ENCODE measurements around the gene GPR4. TPM values are rescaled to one million over a fixed set of nuclear protein-coding genes. Genes with fewer than 3 reads are reported as not detected.

Gene GPR4
- total RNA-seq, 1 experiment from 2014 or later = 3.1 TPM

- peaks cover 30% of the 10 kb centered on the region for H3K4me1 ChIP-seq (ENCODE audit: insufficient read depth, low read length)
- BruUV-seq (replicated peaks) = no TSS peak
- H4K20me1 ChIP-seq (ENCODE audit: low read length) = no peaks in the 10 kb centered on the region
- H3K9me2 ChIP-seq (replicated peaks; ENCODE audit: low read length) = no peaks in the 10 kb centered on the region
- ATAC-seq (peak; percentile 40; the same call in 1 of the 2 replicates), DNase-seq (peak; percentile 56)
- TF ChIP-seq EZH2phosphoT487 (IDR thresholded peaks at IDR 0.05; ENCODE audit: borderline replicate concordance, low read length) (no peak), EZH2 (IDR thresholded peaks at IDR 0.05; ENCODE audit: low read length, unreplicated experiment) (no peak)
- TF ChIP-seq, protein P1, sequence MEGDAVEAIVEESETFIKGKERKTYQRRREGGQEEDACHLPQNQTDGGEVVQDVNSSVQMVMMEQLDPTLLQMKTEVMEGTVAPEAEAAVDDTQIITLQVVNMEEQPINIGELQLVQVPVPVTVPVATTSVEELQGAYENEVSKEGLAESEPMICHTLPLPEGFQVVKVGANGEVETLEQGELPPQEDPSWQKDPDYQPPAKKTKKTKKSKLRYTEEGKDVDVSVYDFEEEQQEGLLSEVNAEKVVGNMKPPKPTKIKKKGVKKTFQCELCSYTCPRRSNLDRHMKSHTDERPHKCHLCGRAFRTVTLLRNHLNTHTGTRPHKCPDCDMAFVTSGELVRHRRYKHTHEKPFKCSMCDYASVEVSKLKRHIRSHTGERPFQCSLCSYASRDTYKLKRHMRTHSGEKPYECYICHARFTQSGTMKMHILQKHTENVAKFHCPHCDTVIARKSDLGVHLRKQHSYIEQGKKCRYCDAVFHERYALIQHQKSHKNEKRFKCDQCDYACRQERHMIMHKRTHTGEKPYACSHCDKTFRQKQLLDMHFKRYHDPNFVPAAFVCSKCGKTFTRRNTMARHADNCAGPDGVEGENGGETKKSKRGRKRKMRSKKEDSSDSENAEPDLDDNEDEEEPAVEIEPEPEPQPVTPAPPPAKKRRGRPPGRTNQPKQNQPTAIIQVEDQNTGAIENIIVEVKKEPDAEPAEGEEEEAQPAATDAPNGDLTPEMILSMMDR (conservative IDR thresholded peaks at IDR 0.05; ENCODE audit: low read depth, low read length) = peak; percentile 79
- peak overlapping the region; percentile 35; the same call in 1 of the 2 replicates for H3K4me2 ChIP-seq (ENCODE audit: low read length)
- H3K27ac ChIP-seq (ENCODE audit: low read length) = peak overlapping the region; percentile 99
- H3F3A ChIP-seq (ENCODE audit: low read length, unreplicated experiment) = peaks cover 3% of the 10 kb centered on the region
- H3K36me3 ChIP-seq (ENCODE audit: low read depth, low read length) = no peaks in the 10 kb centered on the region
- no peaks in the 10 kb centered on the region for H3K27me3 ChIP-seq (ENCODE audit: low read length)
- no peak overlapping the region for H3K4me3 ChIP-seq (ENCODE audit: low read length)
- intact Hi-C loops (cut with micrococcal nuclease) = loop anchor here (2.0 kb wide), 2 partner anchors 41 to 47 kb away; no protein-coding TSS in a partner anchor
- peak overlapping the region; percentile 70 for H3K9ac ChIP-seq (ENCODE audit: low read length)
- H3K79me2 ChIP-seq (ENCODE audit: low read length) = peaks cover 54% of the 10 kb centered on the region
- CTCF ChIA-PET = interaction anchor here (0.6 kb wide), 1 partner anchor 73 kb away, joined by 5 read pairs; no protein-coding TSS in a partner anchor
- POLR2A ChIA-PET (ENCODE audit: unreplicated experiment) = no interaction called here
- H3K9me3 ChIP-seq (ENCODE audit: low read length) = no peaks in the 10 kb centered on the region
- no peak overlapping the region for H2AFZ ChIP-seq (ENCODE audit: low read length)
Observed at GRCh38 chr19:45569619-45570421, 32.2 kb downstream of the GPR4 start.

DNA sequence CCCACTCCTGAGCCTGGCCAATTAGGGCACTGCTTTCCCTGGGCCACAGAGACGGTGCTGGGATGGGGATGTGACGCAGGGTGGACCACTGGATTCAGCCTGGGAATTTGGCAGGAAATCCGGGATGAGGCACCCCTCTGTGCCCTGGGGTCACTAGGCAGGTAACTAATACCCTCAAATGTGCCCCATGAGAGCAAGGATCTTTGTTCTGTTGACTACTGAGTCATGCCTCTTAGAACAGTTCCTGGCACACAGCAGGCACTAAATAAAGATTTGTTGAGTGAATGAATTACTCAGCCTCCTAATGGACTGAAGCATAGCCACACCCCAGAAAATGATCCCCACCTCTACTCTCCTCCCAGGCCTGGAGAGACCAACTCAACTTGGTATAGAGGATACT, 33.3 kb downstream of the GPR4 start:
- no peak for TF ChIP-seq EZH2 (IDR thresholded peaks at IDR 0.05; ENCODE audit: low read length, unreplicated experiment)
- TF ChIP-seq, protein P1 (conservative IDR thresholded peaks at IDR 0.05; ENCODE audit: low read depth, low read length) = no peak
- no peak for TF ChIP-seq EZH2phosphoT487 (IDR thresholded peaks at IDR 0.05; ENCODE audit: borderline replicate concordance, low read length)
- Histone ChIP-seq H3K4me3 (ENCODE audit: low read length) (no peak overlapping the region), H3K27ac (ENCODE audit: low read length) (peak overlapping the region; percentile 99), H3K36me3 (ENCODE audit: low read depth, low read length) (no peaks in the 10 kb centered on the region), H3K9ac (ENCODE audit: low read length) (peak overlapping the region; percentile 82), H4K20me1 (ENCODE audit: low read length) (no peaks in the 10 kb centered on the region), H3K9me3 (ENCODE audit: low read length) (no peaks in the 10 kb centered on the region), H3F3A (ENCODE audit: low read length, unreplicated experiment) (peaks cover 3% of the 10 kb centered on the region), H3K4me2 (ENCODE audit: low read length) (peak overlapping the region; percentile 42), H3K27me3 (ENCODE audit: low read length) (no peaks in the 10 kb centered on the region), H2AFZ (ENCODE audit: low read length) (no peak overlapping the region), H3K9me2 (replicated peaks; ENCODE audit: low read length) (no peaks in the 10 kb centered on the region), H3K4me1 (ENCODE audit: insufficient read depth, low read length) (peaks cover 30% of the 10 kb centered on the region), H3K79me2 (ENCODE audit: low read length) (peaks cover 53% of the 10 kb centered on the region)
- ATAC-seq = peak; percentile 89
- DNase-seq = peak; percentile 85
- CTCF ChIA-PET = no interaction called here
- POLR2A ChIA-PET (ENCODE audit: unreplicated experiment) = no interaction called here
- BruUV-seq (replicated peaks) = no TSS peak
- intact Hi-C loops (cut with micrococcal nuclease) = loop anchor here (2.0 kb wide), 1 partner anchor 40 kb away; no protein-coding TSS in a partner anchor
